ENCODE results near the gene GSTA4. TPM values are rescaled to one million over a fixed set of nuclear protein-coding genes. Genes with fewer than 3 reads are reported as not detected.

Gene GSTA4
- total and polyA plus RNA-seq, 2 of the 8 experiments (the other 6 are each of a cell fraction or from before 2014, with no cell fraction given): 13.9 to 21.6 TPM

GRCh38 chr6:52942221-52942620 is 52.9 kb downstream of the GSTA4 start:
- Histone ChIP-seq H3K4ac (replicated peaks; ENCODE audit: insufficient read length, low read depth, low read length) (no peak overlapping the region), H3K56ac (replicated peaks; ENCODE audit: insufficient read length, low read depth, low read length) (no peak overlapping the region), H3K4me1 (replicated peaks in 1 of 4; ENCODE audit: control insufficient read depth in 3 of 4, insufficient read depth in 4 of 4, low read length in 3 of 4) (0 out of 7 replicates have a peak, but pooled peaks cover 0 to 5% (median 0%) of the 10 kb centered on the region in 4 experiments), H4K8ac (ENCODE audit: extremely low read depth, insufficient read depth, low read length) (no peak overlapping the region), H3K14ac (ENCODE audit: insufficient read length) (no peak overlapping the region), H3K23ac (ENCODE audit: insufficient read length) (no peak overlapping the region), H3K9me3 (ENCODE audit: insufficient read depth in 2 of 2, low read depth in 1 of 2, low read length in 1 of 2) (no peaks in the 10 kb centered on the region), H3K18ac (ENCODE audit: extremely low read depth, low read length) (no peak overlapping the region), H4K5ac (ENCODE audit: insufficient read length, low read depth, low read length) (no peak overlapping the region), H4K20me1 (replicated peaks in 1 of 2; ENCODE audit: control insufficient read depth in 1 of 2, insufficient read depth in 2 of 2, low read length in 2 of 2) (no peaks in the 10 kb centered on the region), H4K91ac (replicated peaks; ENCODE audit: insufficient read length, low read length) (no peak overlapping the region), H2AK5ac (ENCODE audit: low read depth, low read length) (no peak overlapping the region), H3K4me2 (ENCODE audit: insufficient read depth in 1 of 2, low read depth in 2 of 2, low read length in 2 of 2) (no peak overlapping the region), H3K79me2 (ENCODE audit: control insufficient read depth in 1 of 2, insufficient read depth in 2 of 2, low read length in 2 of 2) (no peaks in the 10 kb centered on the region), H2BK12ac (ENCODE audit: low read depth, low read length) (no peak overlapping the region), H3K27me3 (replicated peaks in 1 of 4; ENCODE audit: control insufficient read depth in 3 of 4, extremely low read depth in 1 of 4, insufficient read depth in 3 of 4, low read length in 3 of 4) (no peaks in the 10 kb centered on the region), H3K9ac (replicated peaks in 1 of 4; ENCODE audit: extremely low read depth in 1 of 4, low read depth in 3 of 4, low read length in 3 of 4) (no peak overlapping the region), H2BK20ac (ENCODE audit: low read length) (no peak overlapping the region), H3K36me3 (ENCODE audit: control insufficient read depth in 2 of 4, insufficient read depth in 4 of 4, low read length in 3 of 4) (no peaks in the 10 kb centered on the region), H3K27ac (ENCODE audit: low read depth, low read length) (no peak overlapping the region), H3K4me3 (ENCODE audit: extremely low read depth in 1 of 4, insufficient read depth in 2 of 4, low read depth in 3 of 4, low read length in 4 of 4) (no peak overlapping the region), H3K23me2 (ENCODE audit: low read depth, low read length) (no peaks in the 10 kb centered on the region), H2BK120ac (replicated peaks; ENCODE audit: low read depth, low read length) (no peak overlapping the region), H2AFZ (ENCODE audit: low read length) (no peak overlapping the region), H2BK15ac (ENCODE audit: low read length) (no peak overlapping the region), H3K79me1 (ENCODE audit: low read depth, low read length) (no peaks in the 10 kb centered on the region), H2BK5ac (ENCODE audit: low read depth, low read length) (no peak overlapping the region)
- ChIA-PET CTCF (ENCODE audit: partially characterized antibody) (interaction anchor here (0.6 to 1.3 kb wide), 6 partner anchors 21 to 406 kb away, joined by 3 to 5 read pairs (median 3); partner anchors contain the start of gene GSTA4), POLR2A (ENCODE audit: partially characterized antibody) (no interaction called here)
- WGBS, 2 experiments (ENCODE audit: extremely low coverage in 1 of 2, insufficient coverage in 1 of 2, insufficient read length in 1 of 2, insufficient replicate concordance in 2 of 2, low coverage in 1 of 2, low lambda C conversion rate in 2 of 2, missing lambda C conversion rate in 1 of 2): 88% methylated on average over 4 of the region's 4 CpGs; no CpG with 5 or more reads in 1 of the 2 experiments
- no peak for FAIRE-seq
- no peak for DNase-seq (ENCODE audit: low read depth in 1 of 2, low spot score in 2 of 2)
- TF ChIP-seq TBP (IDR thresholded peaks at IDR 0.05; ENCODE audit: low read depth, low read length): no peak
- TF ChIP-seq SIRT6 (IDR thresholded peaks at IDR 0.05; ENCODE audit: low read length): no peak
- TF ChIP-seq CREB1 (IDR thresholded peaks at IDR 0.05): no peak
- TF ChIP-seq E2F6 (IDR thresholded peaks at IDR 0.05): no peak
- no peak for TF ChIP-seq TCF12 (IDR thresholded peaks at IDR 0.05; ENCODE audit: low read depth, low read length)
- TF ChIP-seq SAP30 (IDR thresholded peaks at IDR 0.05; ENCODE audit: insufficient read depth, insufficient replicate concordance, low read length): no peak
- no peak for TF ChIP-seq POLR2A (IDR thresholded peaks at IDR 0.05; ENCODE audit: control extremely low read depth in 1 of 2, low read depth in 2 of 2, low read length in 2 of 2)
- no peak for TF ChIP-seq KDM1A (IDR thresholded peaks at IDR 0.05; ENCODE audit: borderline replicate concordance, low read length)
- no peak for TF ChIP-seq EP300 (IDR thresholded peaks at IDR 0.05; ENCODE audit: borderline replicate concordance in 1 of 2, low read depth in 2 of 2, low read length in 2 of 2)
- TF ChIP-seq SP2 (IDR thresholded peaks at IDR 0.05; ENCODE audit: low read length): no peak
- no peak for TF ChIP-seq RFX5 (IDR thresholded peaks at IDR 0.05; ENCODE audit: borderline replicate concordance, low read depth, low read length)

All from H1 (cell line).